NT2/D1 (cell line): ENCODE data around the gene C16orf96.

Experiments used
- SUZ12 ChIP-seq: IDR thresholded peaks from 2 replicates; pipeline ENCODE4 v1.6.1; 2011; ENCODE audit not compliant: insufficient read length, insufficient read depth; ENCODE audit errors: extremely low read depth
- YY1 ChIP-seq: IDR thresholded peaks from 2 replicates; pipeline ENCODE4 v1.6.1; 2011; ENCODE audit not compliant: insufficient read length, insufficient read depth
- ZNF274 ChIP-seq: IDR thresholded peaks from 2 replicates; pipeline ENCODE4 v1.6.1; 2011; ENCODE audit warnings: mild to moderate bottlenecking, low read depth, low read length

GRCh38 chr16:4611337-4612021 is 55.3 kb downstream of the C16orf96 start:
- TF ChIP-seq ZNF274, result no peak
- TF ChIP-seq SUZ12, result no peak
- no peak for TF ChIP-seq YY1
